H1 (cell line): ENCODE results near the gene GBGT1. TPM values are rescaled to one million over a fixed set of nuclear protein-coding genes. Genes with fewer than 3 reads are reported as not detected.

Experiments
- CTCF ChIA-PET: fragments of 300-600 bp; sonication (Branson Sonifier 250); formaldehyde crosslinking; loops from one replicate; lab custom pipeline; 2021; ENCODE audit not compliant: partially characterized antibody; lab: Charles Lee
- POLR2A ChIA-PET: fragments of 300-600 bp; sonication (Branson Sonifier 250); formaldehyde crosslinking; loops from one replicate; lab custom pipeline; 2021; ENCODE audit warnings: inconsistent platforms; ENCODE audit not compliant: partially characterized antibody; lab: Charles Lee
- DNase-seq, 2 experiments: peaks; one replicate each; pipeline versions ENCODE4 v3.0.0 to v3.0.0-alpha.2; 2010 to 2022; ENCODE audit warnings: low spot score in 2 of 2, low read depth in 1 of 2, mixed read lengths in 1 of 2
- FAIRE-seq: peaks from 2 replicates; lab custom pipeline; 2011; peaks lifted over from hg19 to GRCh38; lab: Jason Lieb, UNC
- H2AFZ ChIP-seq: 2 replicates; pipeline ENCODE4 v1.8.1; 2012; ENCODE audit warnings: low read length, inconsistent platforms
- H2AK5ac ChIP-seq: 2 replicates; pipeline ENCODE4 v1.6.1; 2013; ENCODE audit warnings: low read depth, low read length
- H2BK120ac ChIP-seq: replicated peaks from 2 replicates; pipeline ENCODE3; 2013; ENCODE audit warnings: low read depth, low read length, inconsistent platforms
- H2BK12ac ChIP-seq: 2 replicates; pipeline ENCODE4 v1.6.1; 2013; ENCODE audit warnings: low read depth, low read length
- H2BK15ac ChIP-seq: 2 replicates; pipeline ENCODE4 v1.6.1; 2013; ENCODE audit warnings: low read length
- H2BK20ac ChIP-seq: 2 replicates; pipeline ENCODE4 v1.6.1; 2013; ENCODE audit warnings: low read length
- H2BK5ac ChIP-seq: 2 replicates; pipeline ENCODE4 v1.6.1; 2013; ENCODE audit warnings: low read depth, low read length
- H3K14ac ChIP-seq: 2 replicates; pipeline ENCODE4 v1.6.1; 2013; ENCODE audit warnings: inconsistent platforms; ENCODE audit not compliant: insufficient read length
- H3K18ac ChIP-seq: 2 replicates; pipeline ENCODE4 v1.6.1; 2013; ENCODE audit warnings: low read length; ENCODE audit errors: extremely low read depth
- H3K23ac ChIP-seq: 2 replicates; pipeline ENCODE4 v1.6.1; 2013; ENCODE audit warnings: inconsistent platforms; ENCODE audit not compliant: insufficient read length
- H3K23me2 ChIP-seq: 2 replicates; pipeline ENCODE4 v1.6.1; 2013; ENCODE audit warnings: low read depth, low read length
- H3K27ac ChIP-seq: 2 replicates; pipeline ENCODE4 v1.6.1; 2011; ENCODE audit warnings: low read depth, low read length, inconsistent platforms
- H3K27me3 ChIP-seq, 4 experiments: replicated peaks in 1 of 4; 1 replicate in 1 of 4; 2 replicates in 3 of 4; pipeline versions ENCODE4 v1.6.1 to v1.8.1; 2011 to 2013; ENCODE audit warnings: low read length in 3 of 4, mild to moderate bottlenecking in 3 of 4, inconsistent platforms in 2 of 4, mixed read lengths in 2 of 4, moderate library complexity in 1 of 4; ENCODE audit not compliant: control insufficient read depth in 3 of 4, insufficient read depth in 3 of 4; ENCODE audit errors: extremely low read depth in 1 of 4
- H3K36me3 ChIP-seq, 4 experiments: 2 replicates each; pipeline versions ENCODE4 v1.6.1 to v1.8.1; 2011 to 2013; ENCODE audit warnings: mild to moderate bottlenecking in 4 of 4, low read length in 3 of 4, moderate library complexity in 2 of 4, control low read depth in 1 of 4, inconsistent platforms in 1 of 4; ENCODE audit not compliant: insufficient read depth in 4 of 4, control insufficient read depth in 2 of 4
- H3K4ac ChIP-seq: replicated peaks from 2 replicates; pipeline ENCODE3; 2013; ENCODE audit warnings: low read length, low read depth, mixed read lengths, inconsistent platforms; ENCODE audit not compliant: insufficient read length
- H3K4me1 ChIP-seq, 4 experiments: replicated peaks in 1 of 4; 1 replicate in 1 of 4; 2 replicates in 3 of 4; pipeline versions ENCODE4 v1.6.1 to v1.8.1; 2011 to 2013; ENCODE audit warnings: low read length in 3 of 4, inconsistent platforms in 2 of 4, mixed read lengths in 1 of 4; ENCODE audit not compliant: insufficient read depth in 4 of 4, control insufficient read depth in 3 of 4
- H3K4me2 ChIP-seq, 2 experiments: 2 replicates each; pipeline versions ENCODE4 v1.6.1 to v1.8.1; 2011 to 2013; ENCODE audit warnings: low read depth in 2 of 2, low read length in 2 of 2, control low read depth in 1 of 2, inconsistent platforms in 1 of 2, mild to moderate bottlenecking in 1 of 2; ENCODE audit not compliant: insufficient read depth in 1 of 2
- H3K4me3 ChIP-seq, 4 experiments: fragments of 200-600, 300-600 bp in 1 of 4; sonication (generic), shearing (Covaris generic), sonication (Bioruptor Twin) in 1 of 4; 2 replicates each; pipeline versions ENCODE4 v1.5.1 to v1.8.1; 2011 to 2016; ENCODE audit warnings: low read length in 4 of 4, low read depth in 3 of 4, control low read depth in 2 of 4, inconsistent platforms in 2 of 4, mild to moderate bottlenecking in 2 of 4, mixed read lengths in 1 of 4, moderate library complexity in 1 of 4; ENCODE audit not compliant: insufficient read depth in 2 of 4; ENCODE audit errors: extremely low read depth in 1 of 4
- H3K56ac ChIP-seq: replicated peaks from 2 replicates; pipeline ENCODE3; 2013; ENCODE audit warnings: low read depth, mild to moderate bottlenecking, mixed read lengths, low read length, inconsistent platforms; ENCODE audit not compliant: insufficient read length
- H3K79me1 ChIP-seq: 2 replicates; pipeline ENCODE4 v1.6.1; 2013; ENCODE audit warnings: low read depth, low read length, control low read depth
- H3K79me2 ChIP-seq, 2 experiments: 2 replicates each; pipeline versions ENCODE4 v1.6.1 to v1.8.1; 2012 to 2013; ENCODE audit warnings: low read length in 2 of 2, mild to moderate bottlenecking in 2 of 2, inconsistent platforms in 1 of 2; ENCODE audit not compliant: insufficient read depth in 2 of 2, control insufficient read depth in 1 of 2
- H3K9ac ChIP-seq, 4 experiments: replicated peaks in 1 of 4; 1 replicate in 1 of 4; 2 replicates in 3 of 4; pipeline versions ENCODE4 v1.6.1 to v1.8.1; 2011 to 2013; ENCODE audit warnings: low read depth in 3 of 4, low read length in 3 of 4, control low read depth in 2 of 4, mild to moderate bottlenecking in 2 of 4, moderate library complexity in 2 of 4, inconsistent platforms in 1 of 4; ENCODE audit errors: extremely low read depth in 1 of 4
- H3K9me3 ChIP-seq, 2 experiments: 2 replicates each; pipeline versions ENCODE4 v1.6.1 to v1.8.1; 2012 to 2013; ENCODE audit warnings: mild to moderate bottlenecking in 2 of 2, moderate library complexity in 2 of 2, control low read depth in 1 of 2, inconsistent platforms in 1 of 2, low read depth in 1 of 2, low read length in 1 of 2, mixed read lengths in 1 of 2; ENCODE audit not compliant: insufficient read depth in 2 of 2
- H4K20me1 ChIP-seq, 2 experiments: replicated peaks in 1 of 2; 2 replicates each; pipeline versions ENCODE3 to v1.8.1; 2011 to 2013; ENCODE audit warnings: inconsistent platforms in 2 of 2, low read length in 2 of 2, mild to moderate bottlenecking in 1 of 2; ENCODE audit not compliant: insufficient read depth in 2 of 2, control insufficient read depth in 1 of 2
- H4K5ac ChIP-seq: 2 replicates; pipeline ENCODE4 v1.6.1; 2013; ENCODE audit warnings: low read length, low read depth, mixed read lengths, inconsistent platforms; ENCODE audit not compliant: insufficient read length
- H4K8ac ChIP-seq: 2 replicates; pipeline ENCODE4 v1.8.0; 2013; ENCODE audit warnings: mild to moderate bottlenecking, moderate library complexity, low read length, inconsistent platforms; ENCODE audit not compliant: insufficient read depth; ENCODE audit errors: extremely low read depth
- H4K91ac ChIP-seq: replicated peaks from 2 replicates; pipeline ENCODE3; 2013; ENCODE audit warnings: low read length, mixed read lengths, inconsistent platforms; ENCODE audit not compliant: insufficient read length
- CTCF ChIP-seq, 3 experiments: IDR thresholded peaks; 1 replicate in 2 of 3; 2 replicates in 1 of 3; pipeline versions ENCODE4 v1.5.1 to v1.6.1; 2011; ENCODE audit warnings: low read length in 3 of 3, mild to moderate bottlenecking in 3 of 3, inconsistent platforms in 2 of 3, low read depth in 1 of 3, moderate library complexity in 1 of 3; ENCODE audit not compliant: insufficient read depth in 1 of 3; ENCODE audit errors: control extremely low read depth in 1 of 3
- RAD21 ChIP-seq, 2 experiments: IDR thresholded peaks in 1 of 2; conservative IDR thresholded peaks in 1 of 2; 2 replicates each; pipeline ENCODE4 v1.6.1; 2011; ENCODE audit warnings: low read depth in 2 of 2, low read length in 2 of 2, improper control_type of control experiment in 1 of 2, inconsistent platforms in 1 of 2, mild to moderate bottlenecking in 1 of 2, moderate library complexity in 1 of 2
- SAP30 ChIP-seq: fragments of 300-600 bp; sonication (generic); IDR thresholded peaks from 2 replicates; pipeline ENCODE4 v1.7.1; 2012; ENCODE audit warnings: low read length, moderate library complexity, mild to moderate bottlenecking, inconsistent platforms; ENCODE audit not compliant: insufficient read depth, insufficient replicate concordance
- WGBS, 2 experiments: shearing (Covaris generic) in 1 of 2; methylation state at CpG; one replicate each; pipeline versions ENCODE4 v1.1.6 to v1.1.7; 2013 to 2015; ENCODE audit warnings: low lambda C conversion rate in 2 of 2, mixed read lengths in 2 of 2, inconsistent platforms in 1 of 2, low coverage in 1 of 2, missing lambda C conversion rate in 1 of 2; ENCODE audit not compliant: insufficient replicate concordance in 2 of 2, insufficient coverage in 1 of 2, insufficient read length in 1 of 2; ENCODE audit errors: extremely low coverage in 1 of 2, missing lambda C conversion rate in 1 of 2; 5-methylcytosine and 5-hydroxymethylcytosine counted together
- polyA plus RNA-seq, 7 experiments: library from polyadenylated mRNA; depleted of rRNA in 3 of 7; stranded (reverse) in 5 of 7; unstranded in 2 of 7; fragments of >200 nt in 5 of 7; fragments of 200-250 nt in 2 of 7; gene quantifications; 1 replicate in 5 of 7; 2 replicates in 1 of 7; 4 replicates in 1 of 7; pipeline versions ENCODE4 v1.2.1 to v1.2.3, GENCODE V29; 2011 to 2013; ENCODE audit warnings: missing spikeins in 2 of 7, mixed read lengths in 2 of 7
- total RNA-seq: library from RNA; stranded (reverse); fragmentation: NEBNext Ultra II Directional; extraction: Animal tissue kit (Norgen Biotek cat#: 25700); gene quantifications from 2 replicates; pipeline ENCODE4 v1.2.1, GENCODE V29; 2021

GBGT1 gene
- total and polyA plus RNA-seq, 2 of the 8 experiments (the other 6 are each of a cell fraction or from before 2014, with no cell fraction given): 7.1 to 9.7 TPM

GRCh38 chr9:133184971-133185370 is 21.3 kb upstream of the GBGT1 start:
- H2BK5ac ChIP-seq: no peak overlapping the region
- H3K9ac ChIP-seq: no peak overlapping the region
- no peaks in the 10 kb centered on the region for H3K23me2 ChIP-seq
- no peak overlapping the region for H3K14ac ChIP-seq
- H2BK120ac ChIP-seq: no peak overlapping the region
- TF ChIP-seq CTCF (IDR thresholded peaks at IDR 0.05; ENCODE audit: control extremely low read depth in 1 of 3, insufficient read depth in 1 of 3, low read depth in 1 of 3, low read length in 3 of 3) (peak; percentile 9 to 58 (median 54)), RAD21 (IDR thresholded peaks at IDR 0.05 in 1 of 2, conservative IDR thresholded peaks at IDR 0.05 in 1 of 2; ENCODE audit: low read depth in 2 of 2, low read length in 2 of 2) (peak; percentile 46 to 62; a peak in 3 of 4 replicates), SAP30 (no peak)
- no peaks in the 10 kb centered on the region for H3K9me3 ChIP-seq
- no peak overlapping the region for H3K27ac ChIP-seq
- FAIRE-seq (no peak), DNase-seq (no peak)
- no peak overlapping the region for H2BK12ac ChIP-seq
- H3K79me1 ChIP-seq: no peaks in the 10 kb centered on the region
- no peak overlapping the region for H4K8ac ChIP-seq
- no peak overlapping the region for H3K4me3 ChIP-seq
- no peak overlapping the region for H2BK20ac ChIP-seq
- no peak overlapping the region for H3K18ac ChIP-seq
- H3K27me3 ChIP-seq: peaks cover 0 to 13% (median 9%) of the 10 kb centered on the region in 4 experiments; a peak in 4 of 7 replicates
- H2BK15ac ChIP-seq: no peak overlapping the region
- WGBS, 2 experiments: 57% methylated on average over 6 of the region's 8 CpGs; no CpG with 5 or more reads in 1 of the 2 experiments
- no peak overlapping the region for H4K5ac ChIP-seq
- H2AFZ ChIP-seq: no peak overlapping the region
- no peak overlapping the region for H3K4ac ChIP-seq
- ChIA-PET POLR2A (interaction anchor here (1.5 to 2.8 kb wide), 2 partner anchors 145 to 163 kb away, joined by 6 to 8 read pairs; partner anchors contain the start of genes MED22 and RPL7A), CTCF (interaction anchor here (0.6 to 5.5 kb wide), 23 partner anchors 9 to 290 kb away, joined by 3 to 123 read pairs (median 6); no protein-coding TSS in a partner anchor)
- H3K4me2 ChIP-seq: no peak overlapping the region
- no peaks in the 10 kb centered on the region for H3K4me1 ChIP-seq
- H4K91ac ChIP-seq: no peak overlapping the region
- H2AK5ac ChIP-seq: no peak overlapping the region
- no peak overlapping the region for H3K23ac ChIP-seq
- H3K79me2 ChIP-seq: no peaks in the 10 kb centered on the region
- H4K20me1 ChIP-seq: peaks cover 0 to 1% of the 10 kb centered on the region in 2 experiments
- H3K36me3 ChIP-seq: no peaks in the 10 kb centered on the region
- no peak overlapping the region for H3K56ac ChIP-seq
